UCSD-AML1 (cell line): ENCODE results near the gene ZBTB5.
"Not testable (repeated sequence)": the region's sequence is repeated elsewhere in the genome, so short reads cannot be mapped to it uniquely, and the experiment has no call there.

Source experiments
- DNase-seq: peaks from one replicate; lab custom pipeline; 2025; ENCODE audit not compliant: unreplicated experiment; lab: John Stamatoyannopoulos, UW

The ZBTB5 gene

GRCh38 chr9:37465249-37466036 is at the start of gene ZBTB5:
Gene ZBTB5, minus strand, starts transcription at chr9:37465450. Its CDS starts 22,899 bp downstream, at chr9:37442551.
- DNase-seq = peak; percentile 98

- no peak for DNase-seq
Observed at GRCh38 chr9:37514999-37515398, 49.7 kb upstream of the ZBTB5 start.

DNA sequence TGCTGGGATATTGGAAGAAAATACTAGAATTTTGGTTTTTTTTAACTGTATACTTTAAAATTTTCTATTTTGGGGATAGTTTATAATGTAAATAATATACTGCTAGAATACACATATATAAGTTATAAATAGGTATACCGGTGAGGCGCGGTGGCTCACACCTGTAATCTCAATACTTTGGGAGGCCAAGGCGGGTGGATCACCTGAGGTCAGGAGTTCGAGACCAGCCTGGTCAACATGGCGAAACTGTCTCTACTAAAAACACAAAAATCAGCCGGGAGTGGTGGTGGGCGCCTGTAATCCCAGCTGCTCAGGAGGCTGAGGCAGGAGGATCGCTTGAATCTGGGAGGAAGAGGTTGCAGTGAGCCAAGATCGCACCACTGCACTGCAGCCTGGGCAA is 49.2 kb upstream of the ZBTB5 start:
- not testable (repeated sequence) for DNase-seq

DNA sequence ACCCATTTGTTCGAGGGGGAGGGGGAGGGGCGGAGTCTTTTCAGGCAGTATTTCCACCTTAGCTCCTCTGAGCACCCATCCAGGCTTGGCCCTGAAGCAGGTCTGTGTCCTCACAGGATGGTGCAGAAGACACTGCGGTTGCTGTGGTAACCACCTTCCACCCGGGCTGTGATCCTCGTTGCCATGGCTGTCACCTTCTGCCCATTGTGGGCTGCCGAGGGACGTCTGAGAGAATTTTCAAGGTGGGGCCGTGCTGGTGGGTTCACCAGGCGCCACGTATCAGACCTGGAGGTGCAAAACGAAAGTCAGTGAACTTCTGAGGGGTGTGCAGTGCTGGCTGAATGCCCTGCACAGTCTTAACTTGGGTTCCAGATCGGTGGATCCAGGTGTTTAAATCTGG is 47.2 kb upstream of the ZBTB5 start:
- no peak for DNase-seq

- no peak for DNase-seq
Observed at GRCh38 chr9:37511016-37512010, 46.1 kb upstream of the ZBTB5 start.

- DNase-seq = not testable (repeated sequence)
Observed at GRCh38 chr9:37510053-37510452, 44.8 kb upstream of the ZBTB5 start.

DNA sequence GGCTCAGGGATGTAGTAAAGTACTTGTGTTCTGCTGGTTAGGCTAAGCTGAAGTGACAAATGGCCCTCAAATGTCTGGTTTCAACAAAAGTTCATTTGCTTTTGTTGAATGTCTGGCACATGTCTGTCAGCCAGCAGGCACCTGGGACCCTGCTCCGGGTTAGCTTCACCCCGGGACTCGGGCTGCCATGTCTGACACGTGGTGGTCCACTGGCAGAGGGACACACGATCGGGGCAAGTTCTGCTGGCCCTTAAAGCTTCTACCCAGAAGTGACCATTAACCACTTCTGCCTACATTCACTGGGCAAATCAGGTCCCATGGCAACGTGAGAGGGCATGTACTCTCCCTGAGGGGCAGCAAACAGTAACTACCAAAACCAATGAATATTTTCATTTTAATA is 44.3 kb upstream of the ZBTB5 start:
- no peak for DNase-seq

DNA sequence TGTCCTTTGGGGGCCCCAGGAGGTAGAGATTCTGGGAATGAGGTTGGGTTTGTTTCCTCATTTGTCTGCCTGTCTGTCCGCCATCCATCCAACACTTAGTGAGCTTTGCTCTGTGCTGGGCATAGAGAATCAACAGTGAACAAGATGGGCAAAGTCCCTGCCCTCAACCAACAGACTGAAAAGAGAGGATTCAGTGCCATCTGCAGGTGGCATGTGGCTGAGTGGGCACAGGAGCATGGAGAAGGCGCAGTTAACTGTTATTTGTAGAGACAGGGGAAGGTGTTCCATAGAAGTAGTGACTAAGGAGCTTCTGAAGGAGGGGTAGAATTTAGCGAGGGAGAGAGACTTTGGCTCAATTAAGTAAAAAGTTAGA is 43.6 kb upstream of the ZBTB5 start:
- no peak for DNase-seq

GRCh38 chr9:37508135-37508833 is 43.0 kb upstream of the ZBTB5 start:
- DNase-seq = no peak

GRCh38 chr9:37507566-37508134 is 42.4 kb upstream of the ZBTB5 start:
- no peak for DNase-seq

DNA sequence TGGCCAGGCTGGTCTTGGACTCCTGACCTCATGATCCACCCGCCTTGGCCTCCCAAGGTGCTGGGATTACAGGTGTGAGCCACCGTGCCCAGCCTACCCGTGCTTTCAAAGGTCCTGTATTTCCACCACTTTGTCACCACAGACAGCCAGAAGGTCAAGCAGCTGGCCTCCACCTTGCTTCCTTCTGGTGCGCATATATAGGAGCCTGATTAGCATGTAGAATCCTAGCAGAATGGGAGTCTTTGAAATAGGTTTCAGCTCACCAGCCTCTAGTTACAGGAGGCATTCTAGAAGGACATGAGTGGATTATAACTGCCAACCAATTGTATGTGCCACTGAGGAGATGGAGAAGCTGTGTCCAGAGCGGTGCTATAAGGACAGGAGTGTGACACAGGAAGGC is 39.4 kb upstream of the ZBTB5 start:
- no peak for DNase-seq

DNA sequence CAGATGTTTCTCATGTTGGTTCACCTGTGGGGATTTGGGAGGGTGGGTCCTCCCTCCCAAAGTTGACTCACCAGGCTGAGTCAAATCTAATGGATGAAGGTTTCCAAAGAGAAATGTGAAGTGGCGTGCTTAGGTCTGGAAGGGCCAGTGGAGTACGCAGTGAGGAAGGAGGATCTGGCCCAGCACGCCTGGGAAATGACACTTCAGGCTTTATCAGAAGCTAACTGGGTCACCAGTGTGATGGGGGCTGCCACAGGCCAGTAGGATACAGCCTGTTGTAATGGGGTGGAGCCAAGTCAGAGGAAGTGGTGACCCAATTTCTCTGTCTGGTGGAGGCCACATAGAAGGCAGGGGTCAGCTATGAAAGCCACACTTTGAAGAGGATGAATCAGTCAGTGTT is 38.5 kb upstream of the ZBTB5 start:
- DNase-seq = no peak

- DNase-seq = no peak
Observed at GRCh38 chr9:37501957-37502596, 36.8 kb upstream of the ZBTB5 start.

- DNase-seq = no peak
Observed at GRCh38 chr9:37499297-37499696, 34.0 kb upstream of the ZBTB5 start.

- DNase-seq = no peak
Observed at GRCh38 chr9:37498457-37498856, 33.2 kb upstream of the ZBTB5 start.

DNA sequence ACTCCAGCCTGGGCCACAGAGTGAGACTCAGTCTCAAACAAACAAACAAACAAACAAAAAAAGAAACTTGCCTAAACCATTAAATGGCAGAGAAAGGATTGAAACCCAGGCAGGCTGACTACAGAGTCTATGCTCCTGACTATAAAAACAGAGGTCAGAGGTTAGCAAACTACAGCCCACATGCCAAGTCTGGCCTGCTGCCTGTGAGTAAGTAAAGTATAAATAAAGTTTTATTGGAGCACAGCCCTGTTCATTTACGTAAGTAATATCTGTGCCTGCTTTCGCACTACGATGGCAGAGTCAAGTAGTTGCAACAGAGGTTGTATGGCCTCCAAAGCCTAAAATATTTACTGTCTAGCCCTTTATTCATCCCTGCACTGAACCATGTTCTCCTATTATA is 32.1 kb upstream of the ZBTB5 start:
- DNase-seq = no peak

- DNase-seq = no peak
Observed at GRCh38 chr9:37496020-37496419, 30.8 kb upstream of the ZBTB5 start.

DNA sequence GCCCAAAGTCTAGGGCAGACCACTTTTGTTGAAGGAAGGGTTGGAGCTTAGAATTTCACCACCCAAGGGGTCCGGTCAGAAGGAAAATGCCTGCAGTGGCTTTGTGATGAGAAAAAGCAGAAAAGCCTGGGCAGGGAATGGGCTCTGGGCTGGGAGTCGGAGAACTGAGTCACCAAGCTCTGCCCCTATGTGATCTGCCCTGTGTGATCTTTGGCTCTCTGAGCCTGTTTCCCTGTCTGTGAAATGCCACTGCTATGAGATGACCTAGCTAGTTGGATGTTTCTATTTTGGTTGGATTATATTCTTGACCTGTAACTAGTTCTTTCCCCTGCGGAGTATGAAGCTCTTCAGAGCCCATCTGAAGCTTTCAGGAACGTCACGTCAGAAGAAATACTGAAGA is 30.3 kb upstream of the ZBTB5 start:
- no peak for DNase-seq

DNA sequence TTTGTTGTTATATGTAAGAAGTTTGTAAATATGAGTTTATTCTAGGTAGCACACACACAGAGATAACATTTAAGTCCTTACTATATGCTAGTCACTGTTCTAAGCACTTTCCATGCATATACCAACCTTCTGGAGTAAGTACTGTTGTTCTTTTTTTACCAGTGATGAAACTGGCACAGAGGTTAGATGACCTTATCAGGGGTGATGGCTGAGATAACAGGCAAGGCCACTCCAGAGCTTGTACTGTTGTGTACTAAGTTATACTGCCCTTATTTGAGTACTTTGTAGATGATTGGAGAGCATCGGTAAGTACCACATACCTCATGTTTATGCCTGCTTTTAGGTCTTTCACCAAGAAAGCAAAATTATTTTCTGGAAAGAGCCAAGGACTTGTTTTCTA is 26.7 kb upstream of the ZBTB5 start:
- DNase-seq = no peak
